ENCODE measurements around the gene AGA.

DNA sequence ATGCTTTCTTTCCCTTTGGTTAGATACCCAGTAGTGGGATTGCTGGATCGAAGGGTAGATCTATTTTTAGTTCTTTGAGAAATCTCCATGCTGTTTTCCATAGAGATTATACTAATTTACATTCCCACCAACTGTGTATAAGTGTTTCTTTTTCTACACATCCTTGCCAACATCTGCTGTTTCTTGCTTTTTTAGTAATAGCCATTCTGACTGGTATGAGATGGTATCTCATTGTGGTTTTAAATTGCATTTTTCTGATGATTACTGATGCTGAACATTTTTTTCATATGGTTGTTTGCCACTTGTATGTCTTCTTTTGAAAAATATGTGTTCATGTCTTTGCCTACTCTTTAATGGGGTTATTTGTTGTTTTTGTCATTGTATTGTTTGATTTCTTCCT, 6.6 kb upstream of the AGA start:
- TF ChIP-seq GATA2 (IDR thresholded peaks at IDR 0.05; ENCODE audit: low read depth, low read length) (no peak), GATA3 (IDR thresholded peaks at IDR 0.05; ENCODE audit: low read depth, low read length) (no peak)

Measured in SH-SY5Y (cell line).